ENCODE results near the gene CRYBA4.

CRYBA4 gene

GRCh38 chr22:26579331-26579886 lies 42.4 kb upstream of the CRYBA4 start:
- DNase-seq = no peak
- H3K4me3 ChIP-seq (ENCODE audit: low read depth, low read length) = no peak overlapping the region
- no peak for TF ChIP-seq CTCF (IDR thresholded peaks at IDR 0.05; ENCODE audit: low read depth, low read length, missing control alignments)
- H3K27me3 ChIP-seq (replicated peaks) = no peaks in the 10 kb centered on the region
- H3K27ac ChIP-seq = no peak overlapping the region
- H3K36me3 ChIP-seq (replicated peaks) = peaks cover 11% of the 10 kb centered on the region
- in situ Hi-C loops (cut with HindIII; ENCODE audit: low pct_ligation_motif_present, low sequenced_read_pairs) = no loop called here

GRCh38 chr22:26580240-26580962 lies 41.4 kb upstream of the CRYBA4 start:
- Histone ChIP-seq H3K27me3 (replicated peaks) (no peaks in the 10 kb centered on the region), H3K4me3 (ENCODE audit: low read depth, low read length) (no peak overlapping the region), H3K27ac (no peak overlapping the region), H3K36me3 (replicated peaks) (peaks cover 11% of the 10 kb centered on the region)
- no peak for DNase-seq
- in situ Hi-C loops (cut with HindIII; ENCODE audit: low pct_ligation_motif_present, low sequenced_read_pairs) = no loop called here
- TF ChIP-seq CTCF (IDR thresholded peaks at IDR 0.05; ENCODE audit: low read depth, low read length, missing control alignments) = no peak

- Histone ChIP-seq H3K36me3 (replicated peaks) (peaks cover 11% of the 10 kb centered on the region), H3K4me3 (ENCODE audit: low read depth, low read length) (no peak overlapping the region), H3K27me3 (replicated peaks) (no peaks in the 10 kb centered on the region), H3K27ac (no peak overlapping the region)
- in situ Hi-C loops (cut with HindIII; ENCODE audit: low pct_ligation_motif_present, low sequenced_read_pairs) = no loop called here
- no peak for DNase-seq
- no peak for TF ChIP-seq CTCF (IDR thresholded peaks at IDR 0.05; ENCODE audit: low read depth, low read length, missing control alignments)
Measured at GRCh38 chr22:26581026-26581425, 40.7 kb upstream of the CRYBA4 start.

- DNase-seq = no peak
- Histone ChIP-seq H3K36me3 (replicated peaks) (peaks cover 11% of the 10 kb centered on the region), H3K27ac (no peak overlapping the region), H3K27me3 (replicated peaks) (no peaks in the 10 kb centered on the region), H3K4me3 (ENCODE audit: low read depth, low read length) (no peak overlapping the region)
- in situ Hi-C loops (cut with HindIII; ENCODE audit: low pct_ligation_motif_present, low sequenced_read_pairs) = no loop called here
- no peak for TF ChIP-seq CTCF (IDR thresholded peaks at IDR 0.05; ENCODE audit: low read depth, low read length, missing control alignments)
Measured at GRCh38 chr22:26581633-26582168, 40.1 kb upstream of the CRYBA4 start.

- in situ Hi-C loops (cut with HindIII; ENCODE audit: low pct_ligation_motif_present, low sequenced_read_pairs) = no loop called here
- no peak overlapping the region for H3K4me3 ChIP-seq (ENCODE audit: low read depth, low read length)
- no peak for DNase-seq
- H3K27me3 ChIP-seq (replicated peaks) = no peaks in the 10 kb centered on the region
- H3K27ac ChIP-seq = no peak overlapping the region
- TF ChIP-seq CTCF (IDR thresholded peaks at IDR 0.05; ENCODE audit: low read depth, low read length, missing control alignments) = no peak
- H3K36me3 ChIP-seq (replicated peaks) = peaks cover 11% of the 10 kb centered on the region
Measured at GRCh38 chr22:26584010-26584409, 37.8 kb upstream of the CRYBA4 start.
